ENCODE measurements around the gene FLRT3.

GRCh38 chr20:14312001-14312400 lies 25.4 kb downstream of the FLRT3 start:
- TF ChIP-seq ATF3 (IDR thresholded peaks at IDR 0.05) (no peak), TAF1 (conservative IDR thresholded peaks at IDR 0.05) (no peak), CTCF (IDR thresholded peaks at IDR 0.05; ENCODE audit: low read depth, low read length, missing input control) (no peak), MAX (IDR thresholded peaks at IDR 0.05) (no peak), GABPA (IDR thresholded peaks at IDR 0.05 in 1 of 2, conservative IDR thresholded peaks at IDR 0.05 in 1 of 2) (no peak)

Data from liver (tissue), 3 donors.